ENCODE measurements around the gene SLC9A9. TPM values are rescaled to one million over a fixed set of nuclear protein-coding genes. Genes with fewer than 3 reads are reported as not detected.

The SLC9A9 gene
- total RNA-seq, 4 donors from 2014 or later, result 15.1 to 41.1 (median 20.7) TPM

DNA sequence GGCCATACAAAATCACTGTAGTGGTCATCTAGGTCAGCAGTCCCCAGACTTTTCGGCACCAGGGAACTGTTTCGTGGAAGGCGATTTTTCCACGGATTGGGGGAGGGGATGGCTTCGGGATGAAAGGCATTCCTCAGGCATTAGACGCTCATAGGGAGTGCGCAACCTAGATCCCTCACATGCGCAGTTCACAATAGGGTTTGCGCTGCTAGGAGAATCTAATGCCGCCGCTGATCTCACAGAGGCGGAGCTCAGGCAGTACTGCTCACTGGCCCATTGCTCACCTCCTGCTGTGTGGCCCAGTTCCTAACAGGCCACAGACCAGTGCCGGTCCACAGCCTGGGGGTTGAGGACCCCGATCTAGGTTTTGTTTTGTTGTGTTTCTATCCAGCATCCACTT lies 200.1 kb downstream of the SLC9A9 start:
- TF ChIP-seq, protein P1, sequence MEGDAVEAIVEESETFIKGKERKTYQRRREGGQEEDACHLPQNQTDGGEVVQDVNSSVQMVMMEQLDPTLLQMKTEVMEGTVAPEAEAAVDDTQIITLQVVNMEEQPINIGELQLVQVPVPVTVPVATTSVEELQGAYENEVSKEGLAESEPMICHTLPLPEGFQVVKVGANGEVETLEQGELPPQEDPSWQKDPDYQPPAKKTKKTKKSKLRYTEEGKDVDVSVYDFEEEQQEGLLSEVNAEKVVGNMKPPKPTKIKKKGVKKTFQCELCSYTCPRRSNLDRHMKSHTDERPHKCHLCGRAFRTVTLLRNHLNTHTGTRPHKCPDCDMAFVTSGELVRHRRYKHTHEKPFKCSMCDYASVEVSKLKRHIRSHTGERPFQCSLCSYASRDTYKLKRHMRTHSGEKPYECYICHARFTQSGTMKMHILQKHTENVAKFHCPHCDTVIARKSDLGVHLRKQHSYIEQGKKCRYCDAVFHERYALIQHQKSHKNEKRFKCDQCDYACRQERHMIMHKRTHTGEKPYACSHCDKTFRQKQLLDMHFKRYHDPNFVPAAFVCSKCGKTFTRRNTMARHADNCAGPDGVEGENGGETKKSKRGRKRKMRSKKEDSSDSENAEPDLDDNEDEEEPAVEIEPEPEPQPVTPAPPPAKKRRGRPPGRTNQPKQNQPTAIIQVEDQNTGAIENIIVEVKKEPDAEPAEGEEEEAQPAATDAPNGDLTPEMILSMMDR (IDR thresholded peaks at IDR 0.05; ENCODE audit: low read depth), result no peak

DNA sequence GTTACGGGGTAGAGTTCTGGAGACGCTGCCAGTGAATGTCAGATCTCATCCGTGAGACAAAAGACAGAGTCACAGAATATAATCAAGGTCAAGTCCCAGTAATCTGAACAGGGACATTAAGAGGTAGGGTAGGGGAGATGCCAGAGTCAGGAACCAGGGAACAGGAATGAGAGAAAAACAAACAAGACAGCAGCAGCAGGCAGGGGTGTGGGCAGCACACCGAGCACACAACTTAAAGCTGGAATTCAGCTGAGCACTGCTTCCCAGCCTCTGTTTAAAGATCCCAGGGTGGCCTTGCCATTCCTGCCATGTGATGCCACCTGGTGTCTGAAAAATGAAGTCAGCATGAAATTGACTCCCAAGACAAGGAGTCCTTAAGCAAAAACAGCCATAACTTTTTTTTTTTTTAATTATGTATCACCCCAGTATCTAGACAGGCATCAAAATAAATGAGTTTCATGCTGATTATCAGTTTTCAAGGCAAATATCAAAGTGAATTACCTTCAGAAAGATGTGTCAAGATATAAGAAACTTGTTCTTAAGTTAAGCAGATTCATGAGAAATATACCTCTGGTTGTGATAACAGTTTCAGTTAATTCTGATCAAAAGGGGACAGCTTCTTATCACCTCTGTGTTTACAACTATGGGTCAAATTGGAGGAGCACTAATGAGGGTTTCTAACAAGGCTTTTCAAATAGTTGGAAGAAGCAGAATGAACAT lies 203.7 kb downstream of the SLC9A9 start:
- TF ChIP-seq, protein P1 (IDR thresholded peaks at IDR 0.05; ENCODE audit: low read depth), result no peak

GRCh38 chr3:143643905-143644304 lies 204.4 kb downstream of the SLC9A9 start:
- TF ChIP-seq, protein P1 (IDR thresholded peaks at IDR 0.05; ENCODE audit: low read depth), result no peak

DNA sequence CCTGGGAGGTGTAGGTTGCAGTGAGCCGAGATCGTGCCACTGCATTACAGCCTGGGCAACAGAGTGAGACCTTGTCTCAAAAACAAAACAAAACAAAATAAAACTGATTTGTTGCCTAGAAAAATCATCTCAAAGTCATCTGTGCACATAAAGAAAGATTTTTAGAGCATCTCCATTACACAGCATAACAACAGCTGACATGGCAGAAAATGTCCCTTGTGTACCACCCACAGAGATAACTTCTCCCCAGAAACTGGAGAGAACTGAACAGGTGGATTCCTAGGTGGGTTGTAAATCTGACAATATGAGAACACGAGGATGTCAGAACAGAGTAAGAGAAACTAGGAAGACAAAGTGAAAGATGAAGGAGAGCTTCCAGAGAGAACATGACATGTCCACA lies 207.5 kb downstream of the SLC9A9 start:
- TF ChIP-seq, protein P1 (IDR thresholded peaks at IDR 0.05; ENCODE audit: low read depth), result no peak

DNA sequence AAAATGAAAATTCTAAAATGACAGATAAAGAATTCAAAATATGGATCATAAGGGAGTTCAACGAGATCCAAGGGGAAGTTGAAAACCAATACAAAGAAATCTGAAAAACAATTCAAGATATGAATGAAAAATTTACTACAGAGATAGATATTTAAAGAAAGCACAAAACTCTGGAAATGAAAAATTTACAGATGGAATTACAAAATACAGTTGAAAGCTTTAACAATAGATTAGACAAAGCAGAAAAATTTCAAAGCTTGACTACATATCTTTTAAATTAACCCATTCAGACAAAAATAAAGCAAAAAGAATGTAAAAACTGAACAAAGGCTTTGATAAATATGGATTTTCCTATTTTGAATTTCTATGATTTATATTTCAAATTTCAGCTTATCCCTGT lies 211.1 kb downstream of the SLC9A9 start:
- TF ChIP-seq, protein P1 (IDR thresholded peaks at IDR 0.05; ENCODE audit: low read depth), result no peak

- TF ChIP-seq, protein P1 (IDR thresholded peaks at IDR 0.05; ENCODE audit: low read depth), result no peak
Observed at GRCh38 chr3:143634991-143635390, 213.3 kb downstream of the SLC9A9 start.

GRCh38 chr3:143634427-143634826 lies 213.8 kb downstream of the SLC9A9 start:
- TF ChIP-seq, protein P1 (IDR thresholded peaks at IDR 0.05; ENCODE audit: low read depth), result no peak
